ENCODE results near the gene ZBTB45. TPM values are rescaled to one million over a fixed set of nuclear protein-coding genes. Genes with fewer than 3 reads are reported as not detected.

The ZBTB45 gene
- total and polyA plus RNA-seq, 4 donors, result 3.0 to 15.6 (median 10.1) TPM

GRCh38 chr19:58560921-58561320 lies 41.3 kb upstream of the ZBTB45 start:
- H3K27me3 ChIP-seq (ENCODE audit: control insufficient read depth in 1 of 2, insufficient read depth in 2 of 2, low read length in 1 of 2), result no peaks in the 10 kb centered on the region
- H3K36me3 ChIP-seq (ENCODE audit: control insufficient read depth in 1 of 2, insufficient read depth in 2 of 2, low read length in 1 of 2), result no peaks in the 10 kb centered on the region
- peak in 1 of 2 donors; percentile 30 for DNase-seq
- intact Hi-C loops (cut with DNase I), result no loop called here
- H3K4me3 ChIP-seq (ENCODE audit: low read length in 2 of 2), result no peak overlapping the region
- ATAC-seq (ENCODE audit: low FRiP score), result no peak
- H3K9me3 ChIP-seq (ENCODE audit: control insufficient read depth, low read length), result no peaks in the 10 kb centered on the region
- H3K27ac ChIP-seq (ENCODE audit: low read depth in 1 of 2, low read length in 2 of 2), result no peak overlapping the region
- no peaks in the 10 kb centered on the region for H3K4me1 ChIP-seq (ENCODE audit: control insufficient read depth in 1 of 2, insufficient read depth in 2 of 2, low read length in 2 of 2)

- ATAC-seq (ENCODE audit: low FRiP score), result no peak
- intact Hi-C loops (cut with DNase I), result no loop called here
Observed at GRCh38 chr19:58560007-58560887, 40.6 kb upstream of the ZBTB45 start.

GRCh38 chr19:58559275-58560006 lies 39.8 kb upstream of the ZBTB45 start:
- intact Hi-C loops (cut with DNase I), result loop anchor here in 1 of 2 donors (2.0 kb wide), 1 partner anchor 13 kb away; the partner anchor contains the start of gene MZF1
- no peaks in the 10 kb centered on the region for H3K4me1 ChIP-seq (ENCODE audit: control insufficient read depth in 1 of 2, insufficient read depth in 2 of 2, low read length in 2 of 2)

More at GRCh38 chr19:58560007-58560887, 40.6 kb upstream of the ZBTB45 start:
- peak in 1 of 2 donors; percentile 45 for DNase-seq
- Histone ChIP-seq H3K27ac (ENCODE audit: low read depth in 1 of 2, low read length in 2 of 2) (peak overlapping the region in 1 of 2 donors; percentile 66), H3K36me3 (ENCODE audit: control insufficient read depth in 1 of 2, insufficient read depth in 2 of 2, low read length in 1 of 2) (no peaks in the 10 kb centered on the region), H3K9me3 (ENCODE audit: control insufficient read depth, low read length) (no peaks in the 10 kb centered on the region), H3K4me1 (ENCODE audit: control insufficient read depth in 1 of 2, insufficient read depth in 2 of 2, low read length in 2 of 2) (no peaks in the 10 kb centered on the region), H3K27me3 (ENCODE audit: control insufficient read depth in 1 of 2, insufficient read depth in 2 of 2, low read length in 1 of 2) (no peaks in the 10 kb centered on the region), H3K4me3 (ENCODE audit: low read length in 2 of 2) (no peak overlapping the region)
- 75 to 77% methylated on average over 8 of the region's 8 CpGs for WGBS, 2 donors

GRCh38 chr19:58558623-58559274 lies 39.1 kb upstream of the ZBTB45 start:
- Histone ChIP-seq H3K27ac (ENCODE audit: low read depth in 1 of 2, low read length in 2 of 2) (peak overlapping the region; percentile 87 to 98), H3K36me3 (ENCODE audit: control insufficient read depth in 1 of 2, insufficient read depth in 2 of 2, low read length in 1 of 2) (no peaks in the 10 kb centered on the region), H3K4me3 (ENCODE audit: low read length in 2 of 2) (peak overlapping the region; percentile 65 to 86), H3K27me3 (ENCODE audit: control insufficient read depth in 1 of 2, insufficient read depth in 2 of 2, low read length in 1 of 2) (no peaks in the 10 kb centered on the region), H3K4me1 (ENCODE audit: control insufficient read depth in 1 of 2, insufficient read depth in 2 of 2, low read length in 2 of 2) (no peaks in the 10 kb centered on the region), H3K9me3 (ENCODE audit: control insufficient read depth, low read length) (no peaks in the 10 kb centered on the region)
- 0% methylated on average over 64 to 76 of the region's 76 CpGs for WGBS, 2 donors
- ATAC-seq (ENCODE audit: low FRiP score) (peak; percentile 92), DNase-seq (peak; percentile 99 to 100)
- intact Hi-C loops (cut with DNase I), result loop anchor here in 1 of 2 donors (2.0 kb wide), 1 partner anchor 14 kb away; the partner anchor contains the start of gene MZF1

More at GRCh38 chr19:58559275-58560006, 39.8 kb upstream of the ZBTB45 start:
- WGBS, 2 donors, result 1% methylated on average over 33 of the region's 33 CpGs
- peak; percentile 82 for ATAC-seq (ENCODE audit: low FRiP score)
- Histone ChIP-seq H3K27ac (ENCODE audit: low read depth in 1 of 2, low read length in 2 of 2) (peak overlapping the region; percentile 17 to 96), H3K9me3 (ENCODE audit: control insufficient read depth, low read length) (no peaks in the 10 kb centered on the region), H3K4me3 (ENCODE audit: low read length in 2 of 2) (peak overlapping the region; percentile 36 to 62), H3K36me3 (ENCODE audit: control insufficient read depth in 1 of 2, insufficient read depth in 2 of 2, low read length in 1 of 2) (no peaks in the 10 kb centered on the region), H3K27me3 (ENCODE audit: control insufficient read depth in 1 of 2, insufficient read depth in 2 of 2, low read length in 1 of 2) (no peaks in the 10 kb centered on the region)
- peak; percentile 96 to 97 for DNase-seq

- peak within 1 kb of the TSS; percentile 87 to 98 for H3K27ac ChIP-seq (ENCODE audit: low read depth in 1 of 2, low read length in 2 of 2)
- no peak for ATAC-seq (ENCODE audit: low FRiP score)
- DNase-seq, result peak; percentile 81 to 89
- intact Hi-C loops (cut with DNase I), result loop anchor here in 1 of 2 donors (2.0 kb wide), 1 partner anchor 15 kb away; the partner anchor contains the start of gene MZF1
- WGBS, 2 donors, result 0 to 1% methylated on average over 41 to 62 of the region's 62 CpGs
- no peaks in the 10 kb centered on the region for H3K27me3 ChIP-seq (ENCODE audit: control insufficient read depth in 1 of 2, insufficient read depth in 2 of 2, low read length in 1 of 2)
- peak within 1 kb of the TSS; percentile 65 to 86 for H3K4me3 ChIP-seq (ENCODE audit: low read length in 2 of 2)
- no peaks in the 10 kb centered on the region for H3K4me1 ChIP-seq (ENCODE audit: control insufficient read depth in 1 of 2, insufficient read depth in 2 of 2, low read length in 2 of 2)
- H3K9me3 ChIP-seq (ENCODE audit: control insufficient read depth, low read length), result no peaks in the 10 kb centered on the region
- no peaks in the 10 kb centered on the region for H3K36me3 ChIP-seq (ENCODE audit: control insufficient read depth in 1 of 2, insufficient read depth in 2 of 2, low read length in 1 of 2)
Observed at GRCh38 chr19:58558066-58558622, 38.5 kb upstream of the ZBTB45 start, which contains the start of gene UBE2M. Gene UBE2M, minus strand, starts transcription at chr19:58558611. Its CDS starts 230 bp downstream, at chr19:58558381.

- H3K4me1 ChIP-seq (ENCODE audit: control insufficient read depth in 1 of 2, insufficient read depth in 2 of 2, low read length in 2 of 2), result no peaks in the 10 kb centered on the region
- peak overlapping the region; percentile 82 to 87 for H3K27ac ChIP-seq (ENCODE audit: low read depth in 1 of 2, low read length in 2 of 2)
- WGBS, 2 donors, result 34 to 38% methylated on average over 12 of the region's 12 CpGs
Observed at GRCh38 chr19:58557221-58558065, 37.8 kb upstream of the ZBTB45 start.

GRCh38 chr19:58556622-58557220 lies 37.1 kb upstream of the ZBTB45 start:
- H3K4me1 ChIP-seq (ENCODE audit: control insufficient read depth in 1 of 2, insufficient read depth in 2 of 2, low read length in 2 of 2), result no peaks in the 10 kb centered on the region
- no peaks in the 10 kb centered on the region for H3K36me3 ChIP-seq (ENCODE audit: control insufficient read depth in 1 of 2, insufficient read depth in 2 of 2, low read length in 1 of 2)
- no peak overlapping the region for H3K4me3 ChIP-seq (ENCODE audit: low read length in 2 of 2)
- peak overlapping the region in 1 of 2 donors; percentile 4 for H3K27ac ChIP-seq (ENCODE audit: low read depth in 1 of 2, low read length in 2 of 2)
- 60 to 67% methylated on average over 10 of the region's 10 CpGs for WGBS, 2 donors
- DNase-seq (peak; percentile 41 to 42), ATAC-seq (ENCODE audit: low FRiP score) (no peak)
- no peaks in the 10 kb centered on the region for H3K27me3 ChIP-seq (ENCODE audit: control insufficient read depth in 1 of 2, insufficient read depth in 2 of 2, low read length in 1 of 2)
- intact Hi-C loops (cut with DNase I), result no loop called here
- H3K9me3 ChIP-seq (ENCODE audit: control insufficient read depth, low read length), result no peaks in the 10 kb centered on the region

More at GRCh38 chr19:58557221-58558065, 37.8 kb upstream of the ZBTB45 start:
- H3K4me3 ChIP-seq (ENCODE audit: low read length in 2 of 2), result peak overlapping the region; percentile 65 to 86
- DNase-seq, result peak; percentile 41 to 55
- intact Hi-C loops (cut with DNase I), result loop anchor here in 1 of 2 donors (2.0 kb wide), 1 partner anchor 15 kb away; the partner anchor contains the start of gene MZF1
- ATAC-seq (ENCODE audit: low FRiP score), result no peak
- no peaks in the 10 kb centered on the region for H3K9me3 ChIP-seq (ENCODE audit: control insufficient read depth, low read length)
- no peaks in the 10 kb centered on the region for H3K36me3 ChIP-seq (ENCODE audit: control insufficient read depth in 1 of 2, insufficient read depth in 2 of 2, low read length in 1 of 2)
- no peaks in the 10 kb centered on the region for H3K27me3 ChIP-seq (ENCODE audit: control insufficient read depth in 1 of 2, insufficient read depth in 2 of 2, low read length in 1 of 2)
